Measurements from ENCODE around the gene HRH1.

- TF ChIP-seq CTCF (IDR thresholded peaks at IDR 0.05) (no peak), POLR2AphosphoS5 (IDR thresholded peaks at IDR 0.05; ENCODE audit: low read depth, low read length) (no peak), REST (IDR thresholded peaks at IDR 0.05; ENCODE audit: insufficient read depth in 1 of 2, low read depth in 2 of 2, low read length in 1 of 2) (no peak), TCF7L2 (IDR thresholded peaks at IDR 0.05; ENCODE audit: low read depth, low read length) (no peak)
Measured at GRCh38 chr3:11145888-11146287, 8.4 kb upstream of the HRH1 start.

All from Panc1 (cell line).